ENCODE data around the gene GREB1. TPM values are rescaled to one million over a fixed set of nuclear protein-coding genes. Genes with fewer than 3 reads are reported as not detected.

The GREB1 gene
- total RNA-seq, 1 donor from 2014 or later, result 82.5 TPM

- Mint-ChIP-seq H3K27ac (no peak overlapping the region), H3K9me3 (ENCODE audit: low read depth) (no peaks in the 10 kb centered on the region), H3K27me3 (no peaks in the 10 kb centered on the region), H3K4me3 (ENCODE audit: low read depth) (no peak overlapping the region), H3K36me3 (ENCODE audit: insufficient read depth) (peaks cover 23% of the 10 kb centered on the region), H3K4me1 (ENCODE audit: low read depth) (no peaks in the 10 kb centered on the region)
- no peak for TF ChIP-seq CTCF (IDR thresholded peaks at IDR 0.05; ENCODE audit: unreplicated experiment)
- DNase-seq (ENCODE audit: low spot score, unreplicated experiment), result no peak
Observed at GRCh38 chr2:11633923-11634478, 100.2 kb downstream of the GREB1 start.

- peaks cover 25% of the 10 kb centered on the region for H3K36me3 Mint-ChIP-seq (ENCODE audit: insufficient read depth)
- no peaks in the 10 kb centered on the region for H3K9me3 Mint-ChIP-seq (ENCODE audit: low read depth)
- TF ChIP-seq CTCF (IDR thresholded peaks at IDR 0.05; ENCODE audit: unreplicated experiment), result no peak
- no peaks in the 10 kb centered on the region for H3K27me3 Mint-ChIP-seq
- no peak for DNase-seq (ENCODE audit: low spot score, unreplicated experiment)
- H3K4me1 Mint-ChIP-seq (ENCODE audit: low read depth), result no peaks in the 10 kb centered on the region
- no peak overlapping the region for H3K4me3 Mint-ChIP-seq (ENCODE audit: low read depth)
- H3K27ac Mint-ChIP-seq, result no peak overlapping the region
Observed at GRCh38 chr2:11634584-11634983, 100.7 kb downstream of the GREB1 start.

- H3K9me3 Mint-ChIP-seq (ENCODE audit: low read depth), result no peaks in the 10 kb centered on the region
- no peak overlapping the region for H3K27ac Mint-ChIP-seq
- DNase-seq (ENCODE audit: low spot score, unreplicated experiment), result no peak
- H3K36me3 Mint-ChIP-seq (ENCODE audit: insufficient read depth), result peaks cover 25% of the 10 kb centered on the region
- H3K4me3 Mint-ChIP-seq (ENCODE audit: low read depth), result no peak overlapping the region
- no peaks in the 10 kb centered on the region for H3K4me1 Mint-ChIP-seq (ENCODE audit: low read depth)
- no peaks in the 10 kb centered on the region for H3K27me3 Mint-ChIP-seq
- no peak for TF ChIP-seq CTCF (IDR thresholded peaks at IDR 0.05; ENCODE audit: unreplicated experiment)
Observed at GRCh38 chr2:11635141-11635540, 101.3 kb downstream of the GREB1 start.

GRCh38 chr2:11636593-11637295 lies 102.9 kb downstream of the GREB1 start:
- DNase-seq (ENCODE audit: low spot score, unreplicated experiment), result no peak
- Mint-ChIP-seq H3K9me3 (ENCODE audit: low read depth) (no peaks in the 10 kb centered on the region), H3K4me3 (ENCODE audit: low read depth) (no peak overlapping the region), H3K27ac (peak overlapping the region; percentile 83), H3K36me3 (ENCODE audit: insufficient read depth) (peaks cover 27% of the 10 kb centered on the region), H3K27me3 (no peaks in the 10 kb centered on the region), H3K4me1 (ENCODE audit: low read depth) (no peaks in the 10 kb centered on the region)
- no peak for TF ChIP-seq CTCF (IDR thresholded peaks at IDR 0.05; ENCODE audit: unreplicated experiment)

GRCh38 chr2:11637546-11637945 lies 103.7 kb downstream of the GREB1 start:
- no peak for DNase-seq (ENCODE audit: low spot score, unreplicated experiment)
- Mint-ChIP-seq H3K4me1 (ENCODE audit: low read depth) (no peaks in the 10 kb centered on the region), H3K27me3 (no peaks in the 10 kb centered on the region), H3K27ac (no peak overlapping the region), H3K36me3 (ENCODE audit: insufficient read depth) (peaks cover 21% of the 10 kb centered on the region), H3K9me3 (ENCODE audit: low read depth) (no peaks in the 10 kb centered on the region), H3K4me3 (ENCODE audit: low read depth) (no peak overlapping the region)
- no peak for TF ChIP-seq CTCF (IDR thresholded peaks at IDR 0.05; ENCODE audit: unreplicated experiment)

All from progenitor cell of endocrine pancreas (in vitro differentiated cells).